ENCODE data around the gene CTU2.

GRCh38 chr16:88714420-88715302 is 8.4 kb downstream of the CTU2 start:
- TF ChIP-seq CTCF (tag by site-specific recombination; IDR thresholded peaks at IDR 0.05) (no peak), REST (tag by site-specific recombination; IDR thresholded peaks at IDR 0.05) (no peak), ZNF362 (tag by site-specific recombination; IDR thresholded peaks at IDR 0.05) (no peak), ZNF214 (tag by site-specific recombination; IDR thresholded peaks at IDR 0.05; ENCODE audit: borderline replicate concordance) (no peak), MYNN (tag by site-specific recombination; IDR thresholded peaks at IDR 0.05; ENCODE audit: borderline replicate concordance) (no peak)

All from HEK293 (cell line).